ENCODE measurements around the gene RUSC1.

Gene RUSC1

GRCh38 chr1:155294520-155295182, 26.0 kb upstream of the RUSC1 start:
- no peak for FAIRE-seq

GRCh38 chr1:155295183-155295941, 25.3 kb upstream of the RUSC1 start:
- DNase-seq (ENCODE audit: insufficient read length, low spot score) (no peak), FAIRE-seq (no peak)

More at GRCh38 chr1:155294520-155295182, 26.0 kb upstream of the RUSC1 start:
- no peak for DNase-seq (ENCODE audit: insufficient read length, low spot score)

DNA sequence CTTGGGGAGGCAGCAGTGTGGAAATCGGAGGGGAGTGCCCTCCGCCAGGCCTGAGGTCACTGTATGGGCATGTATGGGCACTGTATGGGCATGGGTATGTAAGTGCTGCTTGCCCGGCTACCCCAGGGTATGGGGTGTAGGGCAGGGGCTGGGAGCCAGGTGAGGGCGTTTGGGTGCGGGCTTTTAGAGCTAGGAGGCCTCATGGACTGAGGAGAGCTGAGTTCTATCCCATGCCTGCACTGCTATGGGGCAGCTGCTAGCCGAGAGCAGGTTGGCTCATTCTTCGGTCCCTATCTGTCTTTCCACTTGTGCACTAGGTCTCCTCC, 24.8 kb upstream of the RUSC1 start:
- no peak for FAIRE-seq

DNA sequence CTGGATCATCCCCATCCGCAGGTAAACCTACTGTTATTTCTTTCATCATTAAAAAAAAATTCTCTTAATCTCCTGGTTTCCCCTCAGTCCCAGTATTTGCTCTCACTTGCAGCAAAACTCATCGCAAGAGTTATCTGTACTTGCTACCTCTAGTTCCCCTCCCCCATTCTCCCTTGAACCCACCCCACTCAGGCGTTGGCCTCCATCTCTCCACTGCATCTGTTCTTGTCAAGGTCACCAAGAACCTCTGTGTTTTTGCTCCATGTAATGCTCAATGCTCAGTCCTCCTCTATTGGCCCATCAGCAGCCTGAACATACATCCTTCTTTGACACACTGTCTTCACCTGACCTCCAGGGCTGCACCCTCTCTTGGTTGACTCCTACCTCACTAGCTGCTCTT, 24.0 kb upstream of the RUSC1 start:
- DNase-seq (ENCODE audit: insufficient read length, low spot score) (no peak), FAIRE-seq (no peak)

More for the DNA sequence above, 24.8 kb upstream of the RUSC1 start:
- DNase-seq (ENCODE audit: insufficient read length, low spot score): no peak

DNA sequence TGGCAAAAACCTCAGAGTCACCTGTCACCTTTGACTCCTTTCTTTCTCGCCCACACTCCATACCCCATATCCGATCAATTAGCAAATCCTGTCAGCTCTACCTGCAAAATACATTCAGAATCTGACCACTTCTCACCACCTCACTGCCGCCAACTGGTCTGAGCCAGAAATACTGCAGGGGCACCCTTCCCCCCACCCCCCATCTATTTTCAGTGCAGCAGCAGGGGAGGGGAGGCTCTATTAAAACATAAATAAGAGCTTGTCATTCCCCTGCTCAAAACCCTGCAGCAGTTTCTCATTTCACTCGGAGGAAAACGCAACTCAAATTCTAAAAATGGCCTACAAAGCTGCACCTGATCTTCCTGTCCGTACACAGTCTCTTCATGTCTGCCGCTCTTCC, 23.3 kb upstream of the RUSC1 start:
- FAIRE-seq (no peak), DNase-seq (ENCODE audit: insufficient read length, low spot score) (no peak)

DNA sequence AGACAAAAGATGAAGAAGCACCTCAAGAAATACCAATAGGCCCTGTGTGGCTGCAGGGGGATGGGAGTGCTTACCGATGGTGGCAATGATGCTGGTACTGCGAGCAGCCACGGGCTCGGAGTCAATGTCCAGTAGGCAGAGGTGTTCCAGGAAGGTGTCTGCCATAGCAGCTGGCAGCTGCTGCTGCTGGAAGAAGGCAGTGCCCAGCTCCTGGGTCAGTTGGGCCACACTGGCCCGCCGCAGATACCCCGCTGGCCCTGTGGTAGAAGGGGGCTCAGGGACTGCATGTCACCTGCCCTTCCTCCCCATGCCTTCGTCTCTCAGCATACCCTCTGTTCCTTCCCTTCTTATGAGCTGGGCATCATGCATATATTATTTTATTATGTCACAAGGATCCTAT, 20.7 kb upstream of the RUSC1 start:
- DNase-seq (ENCODE audit: insufficient read length, low spot score) (no peak), FAIRE-seq (no peak)

DNA sequence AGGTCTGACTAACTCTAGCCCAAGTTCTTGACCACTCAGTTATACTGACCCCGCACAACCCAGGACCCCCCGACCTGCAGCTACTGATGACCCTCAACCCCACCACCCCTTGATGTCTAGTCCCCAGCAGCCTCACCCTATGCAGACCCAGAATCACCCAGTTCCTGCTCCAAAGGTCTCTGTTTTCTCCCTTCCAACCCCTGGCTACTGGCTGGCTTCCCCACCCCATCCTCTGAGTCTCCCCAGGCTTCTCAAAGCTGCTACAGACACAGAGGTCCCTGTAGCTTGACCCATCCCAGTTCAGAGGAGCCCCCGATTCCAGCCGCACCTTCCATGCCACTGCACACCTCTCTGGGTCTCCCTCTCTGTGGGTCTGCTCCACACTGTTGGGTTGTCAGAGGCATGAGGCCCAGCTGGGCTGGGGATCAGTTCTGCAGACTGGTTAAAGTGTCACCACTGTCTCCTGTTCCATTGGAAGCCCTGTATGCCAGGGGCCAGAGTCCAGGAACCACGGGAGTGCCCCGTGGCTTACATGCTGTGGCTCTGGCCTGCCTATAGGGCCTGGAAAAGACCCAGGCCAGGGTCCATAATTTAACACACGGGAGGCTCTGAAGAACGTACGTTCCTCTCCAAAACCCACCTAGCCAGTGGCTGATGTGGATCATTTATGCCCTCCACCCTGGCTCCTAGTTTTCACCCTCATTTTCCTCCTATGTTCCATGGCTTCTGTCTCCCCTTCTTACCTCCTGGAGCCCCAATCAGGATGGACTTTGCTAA, 20.0 kb upstream of the RUSC1 start:
- DNase-seq (ENCODE audit: insufficient read length, low spot score): no peak
- no peak for FAIRE-seq

DNA sequence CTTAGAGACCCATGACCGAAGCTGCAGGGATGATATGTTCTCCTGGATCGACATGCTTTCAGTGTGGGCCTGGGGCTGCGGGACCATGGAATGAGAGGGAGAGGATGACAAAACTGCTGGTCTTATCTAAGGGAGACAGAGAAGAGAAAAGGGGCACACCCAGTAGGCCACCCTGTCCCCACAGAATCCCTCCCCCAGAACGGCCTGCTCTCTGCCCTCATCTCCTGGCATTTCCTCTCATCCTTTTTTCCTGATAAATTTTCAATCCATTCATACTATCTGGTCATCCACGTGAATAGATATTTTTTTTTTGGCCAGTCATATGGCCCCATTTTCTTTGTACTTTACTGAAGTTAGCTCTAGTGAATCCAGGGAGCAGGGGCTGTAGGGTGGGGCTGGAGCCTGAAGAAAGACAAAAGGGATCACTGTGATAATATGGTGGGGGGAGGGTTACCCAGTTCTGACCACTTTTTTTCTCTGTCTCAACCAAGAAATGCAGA, 19.3 kb upstream of the RUSC1 start, which contains the start of gene PKLR:
Gene PKLR, minus strand, starts transcription at position 97 of the 500 bp plus-strand sequence. Its CDS starts 43 bp downstream, at position 54.
- FAIRE-seq: no peak

DNA sequence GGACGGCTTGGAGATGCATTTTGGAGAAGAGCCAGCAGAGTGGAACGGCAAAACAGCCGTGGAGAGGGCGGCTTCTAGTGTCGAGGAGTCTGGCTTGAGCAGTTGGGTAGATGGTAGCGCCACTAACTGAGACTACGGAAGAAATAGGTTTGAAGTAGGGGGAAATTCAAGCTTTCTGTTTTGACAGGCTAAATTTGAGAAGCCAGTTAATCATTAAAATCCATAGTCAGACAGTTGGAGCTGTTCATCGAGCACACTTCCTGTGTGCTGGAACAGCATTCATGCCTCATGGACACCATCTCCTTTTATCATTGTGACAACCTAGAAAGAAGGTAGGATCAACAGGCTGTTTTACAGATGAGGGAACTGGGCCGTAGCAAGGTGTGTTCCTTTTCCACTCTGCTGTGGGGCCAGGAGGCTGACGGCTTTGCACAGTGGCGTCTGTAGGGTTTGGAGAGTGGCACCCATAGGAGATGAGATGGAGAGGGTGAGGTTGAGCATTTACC, 16.1 kb upstream of the RUSC1 start:
- DNase-seq (ENCODE audit: insufficient read length, low spot score) (peak; percentile 48), FAIRE-seq (peak; percentile 35)

More for the DNA sequence above, 19.3 kb upstream of the RUSC1 start, which contains the start of gene PKLR:
- DNase-seq (ENCODE audit: insufficient read length, low spot score): no peak

- no peak for DNase-seq (ENCODE audit: insufficient read length, low spot score)
- no peak for FAIRE-seq
Measured at GRCh38 chr1:155305881-155306391, 14.8 kb upstream of the RUSC1 start.

DNA sequence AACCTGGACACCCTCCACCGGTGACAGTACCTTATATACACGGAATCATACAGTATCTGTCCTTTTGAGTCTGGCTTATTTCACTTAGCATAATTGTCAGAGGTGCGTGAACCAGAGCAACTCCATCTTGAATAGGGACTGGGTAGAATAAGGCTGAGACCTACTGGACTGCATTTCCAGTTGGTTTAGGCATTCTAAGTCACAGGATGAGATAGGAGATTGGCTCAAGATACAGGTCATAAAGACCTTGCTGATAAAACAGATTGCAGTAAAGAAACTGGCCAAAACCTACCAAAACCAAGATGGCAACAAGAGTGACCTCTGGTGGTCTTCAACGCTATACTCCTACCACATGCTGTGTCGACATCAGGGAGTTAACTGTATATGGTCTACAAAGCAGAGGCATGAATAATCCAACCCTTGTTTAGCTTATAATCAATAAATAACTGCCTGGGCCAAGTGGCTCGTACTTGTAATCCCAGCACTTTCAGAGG, 13.4 kb upstream of the RUSC1 start:
- no peak for DNase-seq (ENCODE audit: insufficient read length, low spot score)
- peak; percentile 66 for FAIRE-seq

- FAIRE-seq (peak; percentile 97), DNase-seq (ENCODE audit: insufficient read length, low spot score) (peak; percentile 82)
Measured at GRCh38 chr1:155308493-155309422, 11.9 kb upstream of the RUSC1 start, which contains the start of gene FDPS. Gene FDPS (plus strand): TSS chr1:155308866. CDS start chr1:155309790, 924 bp downstream.

DNA sequence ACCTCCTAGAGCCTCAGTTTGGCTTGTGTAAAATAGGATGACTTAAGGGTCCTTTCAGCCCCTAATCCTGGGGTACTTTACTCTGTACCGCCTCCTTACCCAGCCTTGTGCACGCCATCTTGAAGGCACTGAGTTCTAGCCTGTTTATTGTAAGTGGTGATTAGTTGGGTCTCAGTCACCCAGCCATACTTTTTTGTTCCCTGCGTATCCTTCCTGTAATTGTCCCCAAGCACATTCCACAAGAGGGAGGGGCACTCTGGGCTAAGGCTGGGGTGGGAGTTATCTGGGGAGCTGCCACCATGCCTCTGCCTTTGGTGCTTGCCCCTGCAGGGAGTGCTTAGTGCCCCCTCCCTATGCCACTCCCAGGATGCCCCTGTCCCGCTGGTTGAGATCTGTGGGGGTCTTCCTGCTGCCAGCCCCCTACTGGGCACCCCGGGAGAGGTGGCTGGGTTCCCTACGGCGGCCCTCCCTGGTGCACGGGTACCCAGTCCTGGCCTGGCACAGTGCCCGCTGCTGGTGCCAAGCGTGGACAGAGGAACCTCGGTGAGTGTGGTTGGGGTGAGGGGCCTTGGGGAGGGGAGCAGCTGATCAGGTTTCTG, 11.2 kb upstream of the RUSC1 start:
- FAIRE-seq (no peak), DNase-seq (ENCODE audit: insufficient read length, low spot score) (no peak)

DNA sequence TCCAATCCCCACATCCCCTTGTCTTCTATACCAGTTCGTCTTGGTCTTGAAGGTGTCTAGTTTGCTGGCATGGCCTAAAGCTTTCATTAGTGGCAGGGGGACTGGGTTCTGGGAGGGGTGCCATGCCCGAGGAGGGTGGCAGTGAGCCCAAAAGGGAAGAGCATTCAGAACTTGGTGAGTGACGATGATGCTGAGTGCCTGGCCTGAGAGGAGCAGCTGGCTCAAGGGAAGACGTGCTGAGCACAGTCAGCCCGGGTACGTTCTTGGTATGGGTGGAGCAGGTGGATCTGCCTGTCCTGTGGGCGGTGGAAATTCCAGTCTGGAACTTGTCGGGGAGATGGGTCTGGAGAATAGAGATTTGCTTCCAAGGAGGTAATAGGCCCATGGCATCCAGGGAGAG, 7.4 kb upstream of the RUSC1 start:
- FAIRE-seq (no peak), DNase-seq (ENCODE audit: insufficient read length, low spot score) (no peak)

- FAIRE-seq (no peak), DNase-seq (ENCODE audit: insufficient read length, low spot score) (no peak)
Measured at GRCh38 chr1:155316922-155317321, 3.8 kb upstream of the RUSC1 start.

- DNase-seq (ENCODE audit: insufficient read length, low spot score): no peak
- no peak for FAIRE-seq
Measured at GRCh38 chr1:155318082-155318481, 2.6 kb upstream of the RUSC1 start.

GRCh38 chr1:155319536-155319935, 1.2 kb upstream of the RUSC1 start:
- DNase-seq (ENCODE audit: insufficient read length, low spot score): no peak
- no peak for FAIRE-seq

DNA sequence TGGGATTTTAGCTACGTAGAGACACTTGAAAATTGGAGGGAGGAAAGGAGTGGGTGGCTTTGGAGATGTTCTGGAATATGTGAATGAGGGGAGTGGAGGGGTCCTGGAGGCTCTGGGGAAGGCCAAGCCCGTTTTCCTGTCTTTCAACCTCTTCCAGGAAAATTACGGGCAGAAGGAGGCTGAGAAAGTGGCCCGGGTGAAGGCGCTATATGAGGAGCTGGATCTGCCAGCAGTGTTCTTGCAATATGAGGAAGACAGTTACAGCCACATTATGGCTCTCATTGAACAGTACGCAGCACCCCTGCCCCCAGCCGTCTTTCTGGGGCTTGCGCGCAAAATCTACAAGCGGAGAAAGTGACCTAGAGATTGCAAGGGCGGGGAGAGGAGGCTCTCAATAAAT, 442 bp upstream of the RUSC1 start:
- DNase-seq (ENCODE audit: insufficient read length, low spot score): no peak
- FAIRE-seq: no peak

Measured in GM19239 (cell line).